K562 (cell line): ENCODE data around the gene DHDH. TPM values are rescaled to one million over a fixed set of nuclear protein-coding genes. Genes with fewer than 3 reads are reported as not detected.

Experiments used
- ARID1B ChIP-seq: fragments of 450-650 bp; IDR thresholded peaks from 2 replicates; pipeline ENCODE4 v1.6.1; 2016; ENCODE audit warnings: antibody characterized with exemption, mild to moderate bottlenecking, inconsistent platforms
- CBX1 ChIP-seq: sonication (generic); IDR thresholded peaks from 2 replicates; pipeline ENCODE4 v1.6.1; 2016; ENCODE audit warnings: antibody characterized with exemption, low read depth, mild to moderate bottlenecking
- DEAF1 ChIP-seq: fragments of 450-650 bp; formaldehyde crosslinking; IDR thresholded peaks from 2 replicates; pipeline ENCODE4 v1.4.0; 2020; ENCODE audit warnings: mild to moderate bottlenecking, moderate library complexity
- E2F8 ChIP-seq: fragments of 450-650 bp; IDR thresholded peaks from 2 replicates; pipeline ENCODE4 v1.7.1; 2018; ENCODE audit warnings: mild to moderate bottlenecking, low read depth; ENCODE audit not compliant: partially characterized antibody
- HMGXB4 ChIP-seq: sonication (generic); formaldehyde crosslinking; IDR thresholded peaks from 2 replicates; pipeline ENCODE4 v1.8.1; 2023; ENCODE audit warnings: mild to moderate bottlenecking, missing genetic modification reagents
- MNT ChIP-seq, 2 experiments: fragments of 450-650 bp; conservative IDR thresholded peaks; 2 replicates each; pipeline ENCODE4 v1.6.1; 2017; ENCODE audit warnings: mild to moderate bottlenecking in 2 of 2, moderate library complexity in 2 of 2
- PML ChIP-seq: IDR thresholded peaks from 2 replicates; pipeline ENCODE4 v1.6.1; 2012; ENCODE audit warnings: low read length, inconsistent platforms
- RBM39 ChIP-seq: fragments of 200-400 bp; formaldehyde crosslinking; optimal IDR thresholded peaks from 2 replicates; pipeline ENCODE3; 2018; ENCODE audit warnings: low read depth, low read length
- SAFB2 ChIP-seq: fragments of 200-400 bp; formaldehyde crosslinking; IDR thresholded peaks from 2 replicates; pipeline ENCODE4 v1.6.1; 2018; ENCODE audit warnings: borderline replicate concordance, low read length, low read depth, moderate library complexity; ENCODE audit not compliant: severe bottlenecking
- SMARCE1 ChIP-seq: fragments of 450-650 bp; IDR thresholded peaks from 2 replicates; pipeline ENCODE4 v1.7.1; 2016; ENCODE audit warnings: mild to moderate bottlenecking
- SREBF1 ChIP-seq: fragments of 150-350 bp; IDR thresholded peaks from 2 replicates; pipeline ENCODE4 v1.6.1; 2014; ENCODE audit warnings: antibody characterized with exemption, low read depth, low read length, borderline replicate concordance
- ZBTB2 ChIP-seq: fragments of 450-650 bp; IDR thresholded peaks from 2 replicates; pipeline ENCODE4 v1.6.1; 2016; ENCODE audit warnings: antibody characterized with exemption
- ZBTB33 ChIP-seq: sonication (generic); formaldehyde crosslinking; IDR thresholded peaks from 2 replicates; pipeline ENCODE4 v1.8.1; 2023; ENCODE audit warnings: mild to moderate bottlenecking, missing genetic modification reagents
- ZFP36 ChIP-seq: fragments of 150-350 bp; IDR thresholded peaks from 2 replicates; pipeline ENCODE4 v1.6.1; 2018; ENCODE audit warnings: low read length, low read depth; ENCODE audit not compliant: partially characterized antibody
- ZNF384 ChIP-seq: IDR thresholded peaks from 2 replicates; pipeline ENCODE4 v1.6.1; 2012; ENCODE audit warnings: low read depth, low read length, improper control_type of control experiment
- polyA plus RNA-seq, 8 experiments: library from polyadenylated mRNA; depleted of rRNA in 4 of 8; stranded (reverse) in 5 of 8; unstranded in 3 of 8; fragments of >200 nt; fragmentation: Nextera tagmentation in 2 of 8; fragmentation: Illumina TruSeq in 1 of 8; extraction: Ambion mirVana in 2 of 8; extraction: Trizol in 1 of 8; gene quantifications; 2 replicates each; pipeline versions ENCODE4 v1.2.1 to v1.2.3, GENCODE V29; 2011 to 2014; ENCODE audit warnings: inconsistent platforms in 1 of 8, missing spikeins in 1 of 8
- total RNA-seq, 7 experiments: library from RNA; depleted of rRNA in 6 of 7; stranded (reverse); fragments of >200 nt in 6 of 7; fragmentation: Illumina TruSeq in 2 of 7; extraction: Trizol in 2 of 7; gene quantifications; 2 replicates each; pipeline versions ENCODE4 v1.2.1 to v1.2.3, GENCODE V29; 2011 to 2021; ENCODE audit warnings: low replicate concordance in 1 of 7

The DHDH gene
- total and polyA plus RNA-seq, 9 of the 15 experiments (the other 6 are each of a cell fraction or from before 2014, with no cell fraction given) = 0.37 to 1.9 (median 0.87) TPM

- TF ChIP-seq HMGXB4 = peak; percentile 70; the same call in 1 of the 2 replicates
- TF ChIP-seq SREBF1 = no peak
- no peak for TF ChIP-seq RBM39
- peak; percentile 82 for TF ChIP-seq DEAF1 (CRISPR knock-in tag)
- TF ChIP-seq PML = no peak
- peak; percentile 19 for TF ChIP-seq E2F8
- TF ChIP-seq ZBTB2 = no peak
- peak; percentile 57; the same call in 1 of the 2 replicates for TF ChIP-seq ZNF384
- peak in 1 of 2 experiments; percentile 40; a peak in 1 of 4 replicates for TF ChIP-seq MNT (conservative IDR thresholded peaks at IDR 0.05)
- 0 out of 2 replicates have a peak, but pooled peaks have one; percentile 27 for TF ChIP-seq ARID1B
- peak; percentile 61; the same call in 1 of the 2 replicates for TF ChIP-seq ZBTB33 (CRISPR knock-in tag)
- TF ChIP-seq SMARCE1 = no peak
- TF ChIP-seq SAFB2 = no peak
- TF ChIP-seq ZFP36 = peak; percentile 52
- no peak for TF ChIP-seq CBX1
Observed at GRCh38 chr19:48970923-48971395, 37.5 kb downstream of the DHDH start (continued).
